Liver (tissue), 9 donors: ENCODE data around the gene CFH. TPM values are rescaled to one million over a fixed set of nuclear protein-coding genes. Genes with fewer than 3 reads are reported as not detected.

Source experiments
- DNase-seq: peaks from one replicate; pipeline ENCODE4 v3.0.0-alpha.2; 2017; ENCODE audit warnings: low spot score
- H3K27ac ChIP-seq, 2 donors: one replicate each; pipeline ENCODE4 v1.7.0; 2013; ENCODE audit warnings: inconsistent platforms in 2 of 2, low read length in 2 of 2, control low read depth in 1 of 2, low read depth in 1 of 2, mild to moderate bottlenecking in 1 of 2
- H3K27me3 ChIP-seq, 4 donors: one replicate each; pipeline versions ENCODE4 v1.6.1 to v1.7.0; 2013; ENCODE audit warnings: low read length in 3 of 4, inconsistent platforms in 1 of 4, mild to moderate bottlenecking in 1 of 4, moderate library complexity in 1 of 4; ENCODE audit not compliant: control insufficient read depth in 4 of 4, insufficient read depth in 4 of 4
- H3K36me3 ChIP-seq, 4 donors: one replicate each; pipeline versions ENCODE4 v1.6.1 to v1.7.0; 2013; ENCODE audit warnings: low read length in 3 of 4, mild to moderate bottlenecking in 3 of 4, low read depth in 1 of 4, moderate library complexity in 1 of 4; ENCODE audit not compliant: control insufficient read depth in 4 of 4, insufficient read depth in 3 of 4
- H3K4me1 ChIP-seq, 4 donors: one replicate each; pipeline versions ENCODE4 v1.6.1 to v1.7.0; 2013; ENCODE audit warnings: low read length in 3 of 4, mild to moderate bottlenecking in 3 of 4, moderate library complexity in 1 of 4; ENCODE audit not compliant: control insufficient read depth in 4 of 4, insufficient read depth in 4 of 4
- H3K4me3 ChIP-seq, 3 donors: one replicate each; pipeline versions ENCODE4 v1.6.1 to v1.7.0; 2013; ENCODE audit warnings: low read length in 3 of 3, control low read depth in 1 of 3, low read depth in 1 of 3, mild to moderate bottlenecking in 1 of 3
- H3K9ac ChIP-seq, 2 donors: one replicate each; pipeline ENCODE4 v1.7.0; 2013; ENCODE audit warnings: low read length in 2 of 2, mild to moderate bottlenecking in 2 of 2, moderate library complexity in 2 of 2, control low read depth in 1 of 2, low read depth in 1 of 2
- H3K9me3 ChIP-seq, 4 donors: one replicate each; pipeline versions ENCODE4 v1.6.1 to v1.7.0; 2013; ENCODE audit warnings: low read length in 3 of 4; ENCODE audit not compliant: control insufficient read depth in 4 of 4
- EGR1 ChIP-seq, 2 donors: IDR thresholded peaks; 2 replicates each; pipeline ENCODE4 v1.6.1; 2016 to 2018; ENCODE audit warnings: antibody characterized with exemption in 2 of 2, low read depth in 2 of 2
- FOXA1 ChIP-seq: IDR thresholded peaks from 2 replicates; pipeline ENCODE4 v1.6.1; 2016; ENCODE audit warnings: antibody characterized with exemption
- FOXA2 ChIP-seq: IDR thresholded peaks from 2 replicates; pipeline ENCODE4 v1.6.1; 2016; ENCODE audit warnings: antibody characterized with exemption
- GABPA ChIP-seq, 2 donors: IDR thresholded peaks in 1 of 2; conservative IDR thresholded peaks in 1 of 2; 2 replicates each; pipeline ENCODE4 v1.6.1; 2016; ENCODE audit warnings: antibody characterized with exemption in 2 of 2, mild to moderate bottlenecking in 1 of 2, moderate library complexity in 1 of 2
- HNF4A ChIP-seq, 2 donors: conservative IDR thresholded peaks; 2 replicates each; pipeline ENCODE4 v1.6.1; 2016; ENCODE audit warnings: antibody characterized with exemption in 2 of 2, mild to moderate bottlenecking in 2 of 2
- HNF4G ChIP-seq: IDR thresholded peaks from 2 replicates; pipeline ENCODE4 v1.6.1; 2016; ENCODE audit warnings: antibody characterized with exemption
- JUND ChIP-seq, 2 donors: IDR thresholded peaks; 2 replicates each; pipeline ENCODE4 v1.6.1; 2016; ENCODE audit warnings: antibody characterized with exemption in 2 of 2
- NR2F2 ChIP-seq: IDR thresholded peaks from 2 replicates; pipeline ENCODE4 v1.6.1; 2016; ENCODE audit warnings: antibody characterized with exemption
- RAD21 ChIP-seq, 2 donors: IDR thresholded peaks; 2 replicates each; pipeline ENCODE4 v1.6.1; 2016; ENCODE audit warnings: antibody characterized with exemption in 2 of 2, mild to moderate bottlenecking in 2 of 2
- RXRA ChIP-seq, 2 donors: IDR thresholded peaks; 2 replicates each; pipeline ENCODE4 v1.6.1; 2017 to 2018; ENCODE audit warnings: antibody characterized with exemption in 2 of 2, mild to moderate bottlenecking in 1 of 2
- SP1 ChIP-seq: IDR thresholded peaks from 2 replicates; pipeline ENCODE4 v1.6.1; 2018; ENCODE audit warnings: antibody characterized with exemption, mild to moderate bottlenecking
- TAF1 ChIP-seq: conservative IDR thresholded peaks from 2 replicates; pipeline ENCODE4 v1.6.1; 2016; ENCODE audit warnings: antibody characterized with exemption, mild to moderate bottlenecking
- YY1 ChIP-seq: IDR thresholded peaks from 2 replicates; pipeline ENCODE4 v1.6.1; 2016; ENCODE audit warnings: antibody characterized with exemption, mild to moderate bottlenecking
- WGBS: extraction: QIAGEN DNeasy Blood & Tissue Kit; methylation state at CpG from one replicate; pipeline ENCODE4 v1.1.7; 2013; 5-methylcytosine and 5-hydroxymethylcytosine counted together
- polyA plus RNA-seq, 2 donors: library from polyadenylated mRNA; stranded (reverse) in 1 of 2; unstranded in 1 of 2; fragments of 200-250 nt in 1 of 2; fragments of >200 nt in 1 of 2; fragmentation: Nextera tagmentation in 1 of 2; extraction: Ambion mirVana in 1 of 2; gene quantifications; one replicate each; pipeline versions ENCODE4 v1.2.1 to v1.2.3, GENCODE V29; 2013 to 2015
- total RNA-seq, 2 donors: library from RNA; depleted of rRNA; stranded (reverse); fragments of >200 nt; gene quantifications; one replicate each; pipeline ENCODE4 v1.2.3, GENCODE V29; 2014
- TF ChIP-seq, protein P1 (sequence below): IDR thresholded peaks from 2 replicates; pipeline ENCODE4 v1.6.1; 2016; ENCODE audit warnings: antibody characterized with exemption
- TF ChIP-seq, protein P2 (sequence below): IDR thresholded peaks from 2 replicates; pipeline ENCODE4 v1.6.1; 2016; ENCODE audit warnings: antibody characterized with exemption, mild to moderate bottlenecking
- TF ChIP-seq, protein P3 (sequence below): fragments of 150-350 bp; IDR thresholded peaks from 2 replicates; pipeline ENCODE4 v1.5.1; 2017; ENCODE audit warnings: improper control_type of control experiment, low read depth, low read length; ENCODE audit not compliant: missing input control
- TF ChIP-seq, protein P4 (sequence below): IDR thresholded peaks from 2 replicates; pipeline ENCODE4 v1.6.1; 2016; ENCODE audit warnings: antibody characterized with exemption
- TF ChIP-seq, protein P5 (sequence below): IDR thresholded peaks from 2 replicates; pipeline ENCODE4 v1.6.1; 2016; ENCODE audit warnings: antibody characterized with exemption
- donor health status: healthy.
- donor health status: healthy.
- donor health status: healthy.
- donor health status: healthy.
- donor health status: healthy.

Gene CFH
- total and polyA plus RNA-seq, 4 donors: 554 to 1,479 (median 782) TPM

DNA sequence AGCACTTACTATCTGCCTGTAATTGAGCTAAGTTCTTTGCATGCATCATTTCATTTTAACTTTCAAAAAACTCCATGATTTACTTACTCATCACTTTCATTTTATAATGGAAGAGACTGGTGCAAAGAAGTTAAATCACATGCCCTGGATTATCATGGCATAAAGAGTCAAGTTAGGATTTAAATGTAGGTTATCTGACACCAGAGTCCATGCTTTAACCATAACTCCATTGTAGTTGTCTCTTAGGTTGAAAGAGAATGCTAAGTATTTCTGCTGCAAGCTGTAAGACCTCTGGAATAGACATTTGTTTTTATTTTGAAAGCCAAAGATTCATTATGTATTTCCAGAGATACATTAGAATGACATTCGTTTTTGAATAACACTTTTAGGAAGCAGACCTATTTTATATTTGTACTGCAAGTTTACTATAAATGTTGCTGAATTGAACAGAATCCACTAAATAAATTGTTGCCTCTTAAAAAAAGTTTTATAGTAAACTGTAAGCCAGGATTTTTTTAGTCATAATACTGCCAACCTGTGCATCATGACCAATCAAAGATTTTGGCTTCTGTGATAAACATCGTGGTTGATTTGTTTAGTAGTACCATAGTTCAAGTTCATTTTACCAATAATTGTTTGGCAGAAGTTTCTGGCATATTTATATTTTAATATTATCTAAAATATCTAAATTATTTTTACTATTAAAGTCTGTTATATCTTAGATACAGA, 26.1 kb downstream of the CFH start:
- no peak overlapping the region for H3K9ac ChIP-seq
- peaks cover 0 to 3% (median 0%) of the 10 kb centered on the region in 4 donors for H3K4me1 ChIP-seq
- DNase-seq: no peak
- H3K27ac ChIP-seq: no peak overlapping the region
- H3K4me3 ChIP-seq: no peak overlapping the region
- TF ChIP-seq, protein P1, sequence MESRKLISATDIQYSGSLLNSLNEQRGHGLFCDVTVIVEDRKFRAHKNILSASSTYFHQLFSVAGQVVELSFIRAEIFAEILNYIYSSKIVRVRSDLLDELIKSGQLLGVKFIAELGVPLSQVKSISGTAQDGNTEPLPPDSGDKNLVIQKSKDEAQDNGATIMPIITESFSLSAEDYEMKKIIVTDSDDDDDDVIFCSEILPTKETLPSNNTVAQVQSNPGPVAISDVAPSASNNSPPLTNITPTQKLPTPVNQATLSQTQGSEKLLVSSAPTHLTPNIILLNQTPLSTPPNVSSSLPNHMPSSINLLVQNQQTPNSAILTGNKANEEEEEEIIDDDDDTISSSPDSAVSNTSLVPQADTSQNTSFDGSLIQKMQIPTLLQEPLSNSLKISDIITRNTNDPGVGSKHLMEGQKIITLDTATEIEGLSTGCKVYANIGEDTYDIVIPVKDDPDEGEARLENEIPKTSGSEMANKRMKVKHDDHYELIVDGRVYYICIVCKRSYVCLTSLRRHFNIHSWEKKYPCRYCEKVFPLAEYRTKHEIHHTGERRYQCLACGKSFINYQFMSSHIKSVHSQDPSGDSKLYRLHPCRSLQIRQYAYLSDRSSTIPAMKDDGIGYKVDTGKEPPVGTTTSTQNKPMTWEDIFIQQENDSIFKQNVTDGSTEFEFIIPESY: no peak
- TF ChIP-seq RXRA (IDR thresholded peaks at IDR 0.05) (no peak), FOXA2 (no peak), HNF4G (no peak), RAD21 (IDR thresholded peaks at IDR 0.05) (no peak)
- TF ChIP-seq, protein P2, sequence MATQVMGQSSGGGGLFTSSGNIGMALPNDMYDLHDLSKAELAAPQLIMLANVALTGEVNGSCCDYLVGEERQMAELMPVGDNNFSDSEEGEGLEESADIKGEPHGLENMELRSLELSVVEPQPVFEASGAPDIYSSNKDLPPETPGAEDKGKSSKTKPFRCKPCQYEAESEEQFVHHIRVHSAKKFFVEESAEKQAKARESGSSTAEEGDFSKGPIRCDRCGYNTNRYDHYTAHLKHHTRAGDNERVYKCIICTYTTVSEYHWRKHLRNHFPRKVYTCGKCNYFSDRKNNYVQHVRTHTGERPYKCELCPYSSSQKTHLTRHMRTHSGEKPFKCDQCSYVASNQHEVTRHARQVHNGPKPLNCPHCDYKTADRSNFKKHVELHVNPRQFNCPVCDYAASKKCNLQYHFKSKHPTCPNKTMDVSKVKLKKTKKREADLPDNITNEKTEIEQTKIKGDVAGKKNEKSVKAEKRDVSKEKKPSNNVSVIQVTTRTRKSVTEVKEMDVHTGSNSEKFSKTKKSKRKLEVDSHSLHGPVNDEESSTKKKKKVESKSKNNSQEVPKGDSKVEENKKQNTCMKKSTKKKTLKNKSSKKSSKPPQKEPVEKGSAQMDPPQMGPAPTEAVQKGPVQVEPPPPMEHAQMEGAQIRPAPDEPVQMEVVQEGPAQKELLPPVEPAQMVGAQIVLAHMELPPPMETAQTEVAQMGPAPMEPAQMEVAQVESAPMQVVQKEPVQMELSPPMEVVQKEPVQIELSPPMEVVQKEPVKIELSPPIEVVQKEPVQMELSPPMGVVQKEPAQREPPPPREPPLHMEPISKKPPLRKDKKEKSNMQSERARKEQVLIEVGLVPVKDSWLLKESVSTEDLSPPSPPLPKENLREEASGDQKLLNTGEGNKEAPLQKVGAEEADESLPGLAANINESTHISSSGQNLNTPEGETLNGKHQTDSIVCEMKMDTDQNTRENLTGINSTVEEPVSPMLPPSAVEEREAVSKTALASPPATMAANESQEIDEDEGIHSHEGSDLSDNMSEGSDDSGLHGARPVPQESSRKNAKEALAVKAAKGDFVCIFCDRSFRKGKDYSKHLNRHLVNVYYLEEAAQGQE: no peak
- H3K9me3 ChIP-seq: no peaks in the 10 kb centered on the region
- H3K36me3 ChIP-seq: peaks cover 1 to 83% (median 59%) of the 10 kb centered on the region in 4 donors
- H3K27me3 ChIP-seq: no peaks in the 10 kb centered on the region
- 53% methylated on average over 2 of the region's 2 CpGs for WGBS

DNA sequence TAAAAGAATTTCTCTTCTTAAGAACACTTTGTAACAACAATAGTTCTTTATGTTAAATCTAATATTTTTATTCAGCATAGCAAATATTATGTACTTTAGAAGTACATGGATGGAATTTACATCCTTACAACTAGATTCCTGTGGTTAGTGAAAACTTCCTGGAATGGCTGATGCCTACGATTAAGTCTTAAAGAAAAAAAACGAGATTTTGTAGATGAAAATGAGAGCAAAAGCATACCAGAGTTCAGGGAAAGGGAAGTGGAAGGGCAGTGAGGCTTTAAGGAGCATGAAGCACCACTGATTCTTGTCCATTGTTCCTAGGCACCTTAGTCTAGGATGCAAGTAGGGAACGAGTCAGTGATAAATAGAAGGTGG, 26.7 kb downstream of the CFH start:
- Histone ChIP-seq H3K27ac (no peak overlapping the region), H3K27me3 (no peaks in the 10 kb centered on the region), H3K36me3 (peaks cover 1 to 82% (median 58%) of the 10 kb centered on the region in 4 donors), H3K9me3 (no peaks in the 10 kb centered on the region), H3K4me1 (peaks cover 0 to 3% (median 0%) of the 10 kb centered on the region in 4 donors), H3K9ac (no peak overlapping the region), H3K4me3 (no peak overlapping the region)
- TF ChIP-seq RAD21 (IDR thresholded peaks at IDR 0.05) (no peak), FOXA2 (no peak), HNF4G (no peak)
- WGBS: 72% methylated on average over 3 of the region's 3 CpGs
- DNase-seq: no peak

DNA sequence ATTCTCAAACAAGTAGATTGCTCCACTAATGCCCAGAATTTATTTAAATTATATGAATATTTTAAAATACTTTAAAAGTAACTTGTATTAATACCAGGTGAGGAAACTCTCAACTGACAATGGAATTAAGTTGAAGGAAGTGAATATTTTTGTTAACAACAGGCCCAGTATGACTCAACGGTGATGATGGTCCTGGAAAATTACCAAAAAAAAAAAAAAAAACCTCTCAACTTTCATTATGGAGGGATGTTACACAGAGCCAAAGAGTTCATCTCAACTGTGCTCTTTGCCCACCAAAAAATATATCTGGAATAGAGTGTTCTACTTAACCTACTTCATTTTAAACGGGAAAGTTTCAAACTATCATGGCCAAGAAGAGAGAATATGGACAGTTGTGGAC, 28.3 kb downstream of the CFH start:
- DNase-seq: no peak
- Histone ChIP-seq H3K4me3 (no peak overlapping the region), H3K4me1 (peaks cover 0 to 3% (median 0%) of the 10 kb centered on the region in 4 donors), H3K27ac (no peak overlapping the region), H3K27me3 (no peaks in the 10 kb centered on the region), H3K9me3 (no peaks in the 10 kb centered on the region), H3K9ac (no peak overlapping the region), H3K36me3 (peaks cover 1 to 81% (median 52%) of the 10 kb centered on the region in 4 donors)
- 80% methylated on average over 2 of the region's 2 CpGs for WGBS
- TF ChIP-seq, protein P3, sequence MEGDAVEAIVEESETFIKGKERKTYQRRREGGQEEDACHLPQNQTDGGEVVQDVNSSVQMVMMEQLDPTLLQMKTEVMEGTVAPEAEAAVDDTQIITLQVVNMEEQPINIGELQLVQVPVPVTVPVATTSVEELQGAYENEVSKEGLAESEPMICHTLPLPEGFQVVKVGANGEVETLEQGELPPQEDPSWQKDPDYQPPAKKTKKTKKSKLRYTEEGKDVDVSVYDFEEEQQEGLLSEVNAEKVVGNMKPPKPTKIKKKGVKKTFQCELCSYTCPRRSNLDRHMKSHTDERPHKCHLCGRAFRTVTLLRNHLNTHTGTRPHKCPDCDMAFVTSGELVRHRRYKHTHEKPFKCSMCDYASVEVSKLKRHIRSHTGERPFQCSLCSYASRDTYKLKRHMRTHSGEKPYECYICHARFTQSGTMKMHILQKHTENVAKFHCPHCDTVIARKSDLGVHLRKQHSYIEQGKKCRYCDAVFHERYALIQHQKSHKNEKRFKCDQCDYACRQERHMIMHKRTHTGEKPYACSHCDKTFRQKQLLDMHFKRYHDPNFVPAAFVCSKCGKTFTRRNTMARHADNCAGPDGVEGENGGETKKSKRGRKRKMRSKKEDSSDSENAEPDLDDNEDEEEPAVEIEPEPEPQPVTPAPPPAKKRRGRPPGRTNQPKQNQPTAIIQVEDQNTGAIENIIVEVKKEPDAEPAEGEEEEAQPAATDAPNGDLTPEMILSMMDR: no peak
- TF ChIP-seq, protein P1: no peak
- no peak for TF ChIP-seq HNF4G
- no peak for TF ChIP-seq HNF4A (conservative IDR thresholded peaks at IDR 0.05)
- no peak for TF ChIP-seq YY1
- no peak for TF ChIP-seq JUND (IDR thresholded peaks at IDR 0.05)
- TF ChIP-seq FOXA2: no peak
- no peak for TF ChIP-seq TAF1
- no peak for TF ChIP-seq NR2F2
- TF ChIP-seq, protein P4, sequence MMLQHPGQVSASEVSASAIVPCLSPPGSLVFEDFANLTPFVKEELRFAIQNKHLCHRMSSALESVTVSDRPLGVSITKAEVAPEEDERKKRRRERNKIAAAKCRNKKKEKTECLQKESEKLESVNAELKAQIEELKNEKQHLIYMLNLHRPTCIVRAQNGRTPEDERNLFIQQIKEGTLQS: no peak
- no peak for TF ChIP-seq RAD21 (IDR thresholded peaks at IDR 0.05)
- TF ChIP-seq GABPA (IDR thresholded peaks at IDR 0.05 in 1 of 2, conservative IDR thresholded peaks at IDR 0.05 in 1 of 2): no peak
- TF ChIP-seq SP1: no peak
- TF ChIP-seq, protein P5, sequence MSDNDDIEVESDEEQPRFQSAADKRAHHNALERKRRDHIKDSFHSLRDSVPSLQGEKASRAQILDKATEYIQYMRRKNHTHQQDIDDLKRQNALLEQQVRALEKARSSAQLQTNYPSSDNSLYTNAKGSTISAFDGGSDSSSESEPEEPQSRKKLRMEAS: no peak
- no peak for TF ChIP-seq RXRA (IDR thresholded peaks at IDR 0.05)
- no peak for TF ChIP-seq FOXA1
- TF ChIP-seq EGR1 (IDR thresholded peaks at IDR 0.05; ENCODE audit: low read depth in 2 of 2): no peak
